Activated CD8-positive, alpha-beta T cell treated with anti-CD3 and anti-CD28 coated beads for 36 hours (primary cell): ENCODE results near the gene IL6. TPM values are rescaled to one million over a fixed set of nuclear protein-coding genes. Genes with fewer than 3 reads are reported as not detected.
"Not testable (repeated sequence)": the region's sequence is repeated elsewhere in the genome, so short reads cannot be mapped to it uniquely, and the experiment has no call there.

ENCODE experiments used
- ATAC-seq: fragments of 200-7000 bp; cut with Tn5 transposase; one replicate; pipeline ENCODE4 v1.10.0; 2021; ENCODE audit warnings: mild to moderate bottlenecking, moderate library complexity
- CTCF ChIA-PET: fragments of 350-600 bp; sonication (Branson Sonifier 250); formaldehyde crosslinking; loops from one replicate; lab custom pipeline; 2021; ENCODE audit warnings: antibody characterized with exemption; lab: Charles Lee
- POLR2A ChIA-PET: fragments of 350-600 bp; sonication (Branson Sonifier 250); formaldehyde crosslinking; loops from one replicate; lab custom pipeline; 2021; ENCODE audit warnings: antibody characterized with exemption; lab: Charles Lee
- DNase-seq: peaks from one replicate; pipeline ENCODE4 v3.0.0-alpha.2; 2020
- H3K27ac Mint-ChIP-seq: one replicate; pipeline ENCODE4 v1.8.0; 2021; ENCODE audit warnings: mild to moderate bottlenecking, mixed read lengths
- H3K27me3 Mint-ChIP-seq: one replicate; pipeline ENCODE4 v1.8.0; 2021; ENCODE audit warnings: mixed read lengths
- H3K36me3 Mint-ChIP-seq: one replicate; pipeline ENCODE4 v1.8.0; 2021; ENCODE audit warnings: low read depth, mixed read lengths
- H3K4me1 Mint-ChIP-seq: one replicate; pipeline ENCODE4 v1.8.0; 2021; ENCODE audit warnings: low read depth, mixed read lengths
- H3K4me3 Mint-ChIP-seq: one replicate; pipeline ENCODE4 v1.8.0; 2021; ENCODE audit warnings: mild to moderate bottlenecking, moderate library complexity, mixed read lengths
- H3K9me3 Mint-ChIP-seq: one replicate; pipeline ENCODE4 v1.8.0; 2021; ENCODE audit warnings: mixed read lengths
- CTCF ChIP-seq: fragments of 200-600 bp; IDR thresholded peaks from one replicate; pipeline ENCODE4 v1.8.0; 2022; ENCODE audit warnings: antibody characterized with exemption, mild to moderate bottlenecking
- intact Hi-C: fragments of 100-400 bp; cut with micrococcal nuclease; formaldehyde crosslinking; loops from one replicate; pipeline ENCODE4 v1.10.0; 2022
- total RNA-seq, 2 experiments: library from RNA; stranded (reverse); gene quantifications; one replicate each; pipeline ENCODE4 v1.2.3, GENCODE V29; 2021

IL6 gene
- total RNA-seq, 2 experiments from 2014 or later = not detected

- Mint-ChIP-seq H3K27ac (peak overlapping the region; percentile 60), H3K36me3 (no peaks in the 10 kb centered on the region), H3K4me3 (no peak overlapping the region), H3K4me1 (peaks cover 50% of the 10 kb centered on the region), H3K9me3 (no peaks in the 10 kb centered on the region), H3K27me3 (peaks cover 19% of the 10 kb centered on the region)
- POLR2A ChIA-PET = no interaction called here
- peak; percentile 81 for ATAC-seq
- CTCF ChIA-PET = interaction anchor here (1.0 to 3.1 kb wide), 6 partner anchors 11 to 137 kb away, joined by 3 to 10 read pairs (median 4); partner anchors contain the start of gene IL6
- intact Hi-C loops = no loop called here
- TF ChIP-seq CTCF = no peak
- peak; percentile 54 for DNase-seq
These were observed 29.0 kb upstream of the IL6 start for GRCh38 chr7:22697876-22698606.

GRCh38 chr7:22698767-22699166 lies 28.2 kb upstream of the IL6 start:
- Mint-ChIP-seq H3K9me3 (no peaks in the 10 kb centered on the region), H3K27me3 (peaks cover 20% of the 10 kb centered on the region), H3K27ac (peak overlapping the region; percentile 60), H3K4me1 (peaks cover 50% of the 10 kb centered on the region), H3K36me3 (no peaks in the 10 kb centered on the region), H3K4me3 (no peak overlapping the region)
- intact Hi-C loops = no loop called here
- DNase-seq (no peak), ATAC-seq (no peak)
- no peak for TF ChIP-seq CTCF
- ChIA-PET CTCF (interaction anchor here (1.0 to 2.2 kb wide), 4 partner anchors 12 to 139 kb away, joined by 3 to 7 read pairs (median 4); partner anchors contain the start of gene IL6), POLR2A (interaction anchor here (1.0 kb wide), 1 partner anchor 28 kb away, joined by 4 read pairs; the partner anchor contains the start of gene IL6)

- Mint-ChIP-seq H3K4me1 (peaks cover 37% of the 10 kb centered on the region), H3K27me3 (peaks cover 20% of the 10 kb centered on the region), H3K9me3 (no peaks in the 10 kb centered on the region), H3K4me3 (no peak overlapping the region), H3K27ac (no peak overlapping the region), H3K36me3 (no peaks in the 10 kb centered on the region)
- intact Hi-C loops = no loop called here
- ATAC-seq (no peak), DNase-seq (no peak)
- POLR2A ChIA-PET = no interaction called here
- CTCF ChIA-PET = interaction anchor here (1.1 to 2.0 kb wide), 5 partner anchors 20 to 140 kb away, joined by 3 to 4 read pairs (median 4); no protein-coding TSS in a partner anchor
- no peak for TF ChIP-seq CTCF
These were observed 26.4 kb upstream of the IL6 start for GRCh38 chr7:22700559-22701002.

GRCh38 chr7:22702516-22702915 lies 24.5 kb upstream of the IL6 start:
- Mint-ChIP-seq H3K4me3 (no peak overlapping the region), H3K27ac (no peak overlapping the region), H3K4me1 (peaks cover 21% of the 10 kb centered on the region), H3K36me3 (no peaks in the 10 kb centered on the region), H3K9me3 (no peaks in the 10 kb centered on the region), H3K27me3 (peaks cover 17% of the 10 kb centered on the region)
- intact Hi-C loops = no loop called here
- POLR2A ChIA-PET = no interaction called here
- DNase-seq (no peak), ATAC-seq (no peak)
- CTCF ChIA-PET = no interaction called here
- no peak for TF ChIP-seq CTCF

DNA sequence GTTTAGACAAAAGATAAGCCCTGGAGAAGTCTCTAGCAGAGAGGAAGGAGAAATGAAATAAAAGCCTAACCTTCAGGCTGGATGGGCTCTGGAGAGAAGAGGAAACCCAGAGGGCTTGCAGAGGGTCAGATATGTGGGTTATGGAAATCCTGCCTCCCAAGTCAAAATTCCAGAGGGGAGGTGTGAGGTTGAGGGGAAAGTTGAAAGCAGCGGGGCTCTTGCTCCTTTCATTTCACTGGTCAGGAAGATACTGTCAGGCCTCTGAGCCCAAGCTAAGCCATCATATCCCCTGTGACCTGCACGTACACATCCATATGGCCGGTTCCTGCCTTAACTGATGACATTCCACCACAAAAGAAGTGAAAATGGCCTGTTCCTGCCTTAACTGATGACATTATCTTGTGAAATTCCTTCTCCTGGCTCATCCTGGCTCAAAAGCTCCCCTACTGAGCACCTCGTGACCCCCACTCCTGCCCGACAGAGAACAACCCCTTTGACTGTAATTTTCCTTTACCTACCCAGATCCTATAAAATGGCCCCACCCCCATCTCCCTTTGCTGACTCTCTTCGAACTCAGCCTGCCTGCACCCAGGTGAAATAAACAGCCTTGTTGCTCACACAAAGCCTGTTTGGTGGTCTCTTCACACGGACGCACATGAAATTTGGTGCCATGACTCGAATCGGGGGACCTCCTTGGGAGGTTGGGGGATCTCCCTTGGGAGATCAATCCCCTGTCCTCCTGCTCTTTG lies 23.7 kb upstream of the IL6 start:
- DNase-seq, ATAC-seq, POLR2A ChIA-PET, H3K27ac Mint-ChIP-seq, H3K36me3 Mint-ChIP-seq, intact Hi-C loops, H3K9me3 Mint-ChIP-seq, CTCF ChIA-PET, H3K4me3 Mint-ChIP-seq: not testable (repeated sequence)
- peaks cover 17% of the 10 kb centered on the region for H3K27me3 Mint-ChIP-seq
- H3K4me1 Mint-ChIP-seq = peaks cover 15% of the 10 kb centered on the region

DNA sequence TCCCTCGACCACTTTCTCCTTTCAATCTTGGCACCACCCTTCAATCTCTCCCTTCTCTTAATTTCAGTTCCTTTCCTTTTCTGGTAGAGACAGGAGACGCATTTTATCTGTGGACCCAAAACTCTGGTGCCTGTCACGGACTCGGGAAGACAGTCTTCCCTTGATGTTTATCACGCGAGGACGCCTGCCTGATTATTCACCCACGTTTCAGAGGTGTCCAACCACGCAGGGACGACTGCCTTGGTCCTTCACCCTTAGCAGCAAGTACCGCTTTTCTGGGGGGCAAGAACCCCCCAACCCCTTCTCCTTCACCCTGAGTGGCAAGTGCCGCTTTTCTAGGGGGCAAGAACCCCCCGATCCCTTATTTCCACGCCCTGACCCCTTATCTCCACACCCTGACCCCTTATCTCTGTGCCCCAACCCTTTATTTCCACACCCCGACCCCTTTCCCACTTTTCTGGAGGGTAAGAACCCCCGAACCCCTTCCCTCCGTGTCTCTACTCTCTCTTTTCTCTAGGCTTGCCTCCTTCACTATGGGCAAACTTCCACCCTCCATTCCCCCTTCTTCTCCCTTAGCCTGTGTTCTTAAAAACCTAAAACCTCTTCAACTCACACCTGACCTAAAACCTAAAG lies 22.9 kb upstream of the IL6 start:
- POLR2A ChIA-PET, H3K4me3 Mint-ChIP-seq, H3K4me1 Mint-ChIP-seq, H3K36me3 Mint-ChIP-seq, H3K27ac Mint-ChIP-seq, ATAC-seq, DNase-seq, H3K9me3 Mint-ChIP-seq, CTCF ChIA-PET, intact Hi-C loops: not testable (repeated sequence)
- H3K27me3 Mint-ChIP-seq = peaks cover 14% of the 10 kb centered on the region

- H3K27me3 Mint-ChIP-seq = peaks cover 14% of the 10 kb centered on the region
- DNase-seq, intact Hi-C loops, H3K36me3 Mint-ChIP-seq, H3K9me3 Mint-ChIP-seq, H3K4me1 Mint-ChIP-seq, H3K4me3 Mint-ChIP-seq, POLR2A ChIA-PET, H3K27ac Mint-ChIP-seq, ATAC-seq, CTCF ChIA-PET: not testable (repeated sequence)
These were observed 22.3 kb upstream of the IL6 start for GRCh38 chr7:22704722-22705121.
